ENCODE measurements around the gene PGLYRP1. TPM values are rescaled to one million over a fixed set of nuclear protein-coding genes. Genes with fewer than 3 reads are reported as not detected.

Gene PGLYRP1
- total and polyA plus RNA-seq, 7 donors = 0.08 to 0.76 TPM; not detected in 5

DNA sequence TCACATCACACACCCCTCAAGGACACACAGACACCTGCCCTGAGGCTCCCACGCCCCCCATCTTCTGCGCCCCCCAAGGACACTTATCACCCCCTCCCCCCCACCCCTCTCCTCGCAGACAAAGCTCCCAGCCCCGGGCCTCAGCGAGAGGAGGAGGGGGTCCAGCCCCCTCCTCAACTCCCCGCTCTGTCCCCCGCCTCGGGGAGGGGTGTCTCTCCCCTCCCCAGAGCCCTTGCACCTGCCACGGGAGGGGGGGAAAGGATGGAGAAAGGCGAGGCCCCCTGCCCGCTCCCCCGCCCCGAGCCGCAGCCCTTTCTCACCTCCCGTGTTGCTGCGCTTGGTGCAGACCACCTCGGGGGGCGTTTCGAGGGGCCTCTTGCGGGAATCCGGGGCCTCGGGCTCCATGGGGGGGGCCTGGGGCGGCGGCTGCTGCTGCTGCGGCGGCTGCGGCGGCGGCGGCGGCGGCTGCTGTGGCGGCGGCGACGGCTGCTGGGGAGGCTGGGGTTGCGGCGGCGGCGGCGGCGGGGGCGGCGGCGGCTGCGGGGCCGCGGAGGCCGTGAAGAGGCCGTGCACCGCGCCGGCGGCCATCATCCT is 49.8 kb downstream of the PGLYRP1 start:
- intact Hi-C loops (cut with DNase I) = no loop called here
- peaks cover 0 to 80% (median 19%) of the 10 kb centered on the region in 3 donors for H3K27me3 ChIP-seq (ENCODE audit: insufficient read depth in 3 of 3, low read length in 2 of 3)
- H3K36me3 ChIP-seq (ENCODE audit: insufficient read depth in 1 of 2, low read depth in 1 of 2) = no peaks in the 10 kb centered on the region
- WGBS, 3 donors = 0 to 3% (median 1%) methylated on average over 5 to 37 of the region's 54 CpGs
- ATAC-seq = no peak
- peak overlapping the region; percentile 52 for H3K4me3 ChIP-seq
- DNase-seq = no peak
- TF ChIP-seq, protein P1, sequence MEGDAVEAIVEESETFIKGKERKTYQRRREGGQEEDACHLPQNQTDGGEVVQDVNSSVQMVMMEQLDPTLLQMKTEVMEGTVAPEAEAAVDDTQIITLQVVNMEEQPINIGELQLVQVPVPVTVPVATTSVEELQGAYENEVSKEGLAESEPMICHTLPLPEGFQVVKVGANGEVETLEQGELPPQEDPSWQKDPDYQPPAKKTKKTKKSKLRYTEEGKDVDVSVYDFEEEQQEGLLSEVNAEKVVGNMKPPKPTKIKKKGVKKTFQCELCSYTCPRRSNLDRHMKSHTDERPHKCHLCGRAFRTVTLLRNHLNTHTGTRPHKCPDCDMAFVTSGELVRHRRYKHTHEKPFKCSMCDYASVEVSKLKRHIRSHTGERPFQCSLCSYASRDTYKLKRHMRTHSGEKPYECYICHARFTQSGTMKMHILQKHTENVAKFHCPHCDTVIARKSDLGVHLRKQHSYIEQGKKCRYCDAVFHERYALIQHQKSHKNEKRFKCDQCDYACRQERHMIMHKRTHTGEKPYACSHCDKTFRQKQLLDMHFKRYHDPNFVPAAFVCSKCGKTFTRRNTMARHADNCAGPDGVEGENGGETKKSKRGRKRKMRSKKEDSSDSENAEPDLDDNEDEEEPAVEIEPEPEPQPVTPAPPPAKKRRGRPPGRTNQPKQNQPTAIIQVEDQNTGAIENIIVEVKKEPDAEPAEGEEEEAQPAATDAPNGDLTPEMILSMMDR (IDR thresholded peaks at IDR 0.05) = no peak
- no peak overlapping the region for H3K27ac ChIP-seq
- H3K9me3 ChIP-seq = no peaks in the 10 kb centered on the region
- no peaks in the 10 kb centered on the region for H3K4me1 ChIP-seq

DNA sequence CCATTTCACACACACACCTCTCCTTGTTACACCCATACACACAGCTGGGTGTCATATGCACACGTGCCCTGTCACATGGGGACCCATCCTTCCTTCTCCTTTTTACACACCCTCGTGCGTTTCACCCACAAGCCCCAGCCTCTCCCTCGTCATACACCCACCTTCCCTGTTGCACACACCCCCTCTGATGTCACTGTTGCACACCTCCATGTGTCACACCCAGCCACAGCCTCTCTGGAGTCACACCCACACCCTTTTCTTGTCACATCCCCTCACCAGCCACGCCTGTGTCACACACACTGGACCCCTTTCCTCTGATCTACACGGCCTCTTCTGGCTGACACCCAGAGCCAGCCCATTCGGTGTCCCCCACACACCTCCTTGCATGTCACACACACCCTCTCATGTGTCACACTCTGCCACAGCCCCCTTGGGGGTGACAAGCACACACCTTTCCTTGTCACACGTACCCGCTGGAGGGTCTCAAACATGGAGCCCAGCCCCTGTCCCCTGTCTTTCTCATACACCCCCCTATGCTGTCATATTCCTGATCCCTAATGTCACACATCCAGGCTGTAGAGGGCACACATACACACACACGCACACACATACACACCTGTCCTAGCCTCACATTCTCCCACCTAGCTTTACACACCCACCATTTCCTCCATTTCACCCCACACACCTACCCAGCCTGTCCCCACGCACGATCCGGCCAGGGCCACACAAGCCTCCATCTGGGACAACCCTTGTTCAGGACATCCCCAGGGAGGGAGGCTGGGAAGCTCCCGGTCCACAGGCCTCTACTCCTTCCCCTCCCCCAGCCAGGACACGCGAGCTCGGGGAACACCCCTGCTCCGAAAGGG is 50.5 kb downstream of the PGLYRP1 start:
- intact Hi-C loops (cut with DNase I) = no loop called here
- no peaks in the 10 kb centered on the region for H3K4me1 ChIP-seq
- TF ChIP-seq, protein P1 (IDR thresholded peaks at IDR 0.05) = no peak
- H3K9me3 ChIP-seq = no peaks in the 10 kb centered on the region
- no peaks in the 10 kb centered on the region for H3K36me3 ChIP-seq (ENCODE audit: insufficient read depth in 1 of 2, low read depth in 1 of 2)
- peak overlapping the region; percentile 16 for H3K27ac ChIP-seq
- DNase-seq (no peak), ATAC-seq (peak in 2 of 4 donors; percentile 14 to 20)
- 12 to 15% (median 13%) methylated on average over 18 of the region's 18 CpGs for WGBS, 3 donors
- peak overlapping the region; percentile 52 for H3K4me3 ChIP-seq
- peaks cover 0 to 85% (median 19%) of the 10 kb centered on the region in 3 donors for H3K27me3 ChIP-seq (ENCODE audit: insufficient read depth in 3 of 3, low read length in 2 of 3)

DNA sequence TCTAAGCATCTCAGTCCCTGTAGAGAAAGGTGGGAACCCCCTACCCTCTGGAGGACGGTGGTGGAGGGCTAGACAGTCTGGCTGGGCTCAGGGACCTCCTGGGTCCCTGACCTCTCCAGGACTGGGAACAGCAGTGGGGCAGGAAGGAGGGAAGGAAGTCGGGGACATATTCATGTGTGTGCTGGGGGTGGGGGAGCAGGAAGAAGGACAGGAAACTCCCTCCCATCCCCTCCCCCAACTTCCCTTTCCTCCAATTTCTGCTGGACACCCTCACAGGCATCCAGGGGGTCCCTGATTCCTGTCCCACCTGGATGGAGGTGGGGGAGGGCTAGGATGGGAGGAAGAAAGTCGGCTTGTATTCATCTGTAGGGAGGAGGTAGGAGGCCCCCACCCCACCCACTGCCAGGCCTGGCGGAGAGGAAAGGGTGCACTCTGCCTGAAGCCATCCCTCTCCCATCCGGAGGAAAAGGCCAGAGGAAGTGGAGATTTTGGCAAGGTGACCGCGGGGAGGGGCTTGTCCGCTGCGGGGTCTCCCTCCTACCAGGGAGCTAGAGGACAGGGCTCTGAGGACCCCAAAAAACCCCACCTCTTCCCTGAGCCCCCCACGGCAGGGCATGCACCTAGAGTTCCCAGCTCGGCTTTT is 51.5 kb downstream of the PGLYRP1 start:
- peak overlapping the region; percentile 52 for H3K4me3 ChIP-seq
- 8 to 12% (median 12%) methylated on average over 8 to 11 of the region's 11 CpGs for WGBS, 3 donors
- peak in 1 of 4 donors; percentile 22 for ATAC-seq
- H3K27me3 ChIP-seq (ENCODE audit: insufficient read depth in 3 of 3, low read length in 2 of 3) = peaks cover 0 to 90% (median 19%) of the 10 kb centered on the region in 3 donors
- intact Hi-C loops (cut with DNase I) = no loop called here
- H3K27ac ChIP-seq = peak overlapping the region; percentile 16
- DNase-seq = no peak
- no peaks in the 10 kb centered on the region for H3K9me3 ChIP-seq
- no peaks in the 10 kb centered on the region for H3K4me1 ChIP-seq
- no peaks in the 10 kb centered on the region for H3K36me3 ChIP-seq (ENCODE audit: insufficient read depth in 1 of 2, low read depth in 1 of 2)
- TF ChIP-seq, protein P1 (IDR thresholded peaks at IDR 0.05) = no peak

DNA sequence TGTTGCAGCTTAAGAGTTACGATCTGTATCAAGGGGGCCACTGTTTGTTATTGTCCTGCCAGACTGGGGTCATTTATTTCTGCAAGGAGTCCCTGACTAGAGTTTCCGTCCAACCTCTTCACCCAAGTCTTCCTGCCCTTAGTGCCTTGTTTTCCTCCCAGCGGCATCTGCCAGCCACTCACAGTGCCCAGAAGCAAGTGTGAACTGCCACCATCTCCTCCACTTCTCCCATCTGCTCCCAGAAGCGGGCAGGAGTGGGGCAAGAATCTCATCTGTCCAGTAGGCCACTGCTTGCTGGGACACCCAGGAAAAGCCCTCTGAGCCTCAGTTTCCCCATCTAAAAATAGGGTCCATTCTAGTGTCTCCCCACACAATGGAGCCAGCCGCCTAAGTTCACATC is 53.2 kb downstream of the PGLYRP1 start:
- DNase-seq (no peak), ATAC-seq (no peak)
- TF ChIP-seq, protein P1 (IDR thresholded peaks at IDR 0.05) = no peak
- Histone ChIP-seq H3K9me3 (no peaks in the 10 kb centered on the region), H3K27me3 (ENCODE audit: insufficient read depth in 3 of 3, low read length in 2 of 3) (peaks cover 0 to 74% (median 17%) of the 10 kb centered on the region in 3 donors), H3K36me3 (ENCODE audit: insufficient read depth in 1 of 2, low read depth in 1 of 2) (no peaks in the 10 kb centered on the region), H3K4me3 (no peak overlapping the region), H3K4me1 (no peaks in the 10 kb centered on the region), H3K27ac (no peak overlapping the region)
- intact Hi-C loops (cut with DNase I) = no loop called here
- WGBS, 3 donors = 60 to 62% (median 60%) methylated on average over 5 of the region's 5 CpGs

Other genes starting within 250 kb of the PGLYRP1 start
- 100 to 1,000 TPM; 132 to 617 (median 337) TPM for gene DMPK, start 240.6 kb downstream of the PGLYRP1 start, total RNA-seq
- 10 to 100 TPM; 53.0 to 77.7 (median 77.0) TPM for gene DMPK, start 240.6 kb downstream of the PGLYRP1 start, polyA plus RNA-seq
- gene DMWD, start 230.2 kb downstream of the PGLYRP1 start, total RNA-seq = 100 to 1,000 TPM in 1 of 4 donors, 10 to 100 TPM in 3; 50.8 to 104 (median 66.9) TPM
- gene DMWD, start 230.2 kb downstream of the PGLYRP1 start, polyA plus RNA-seq = 10 to 100 TPM; 38.4 to 61.8 (median 48.2) TPM
- gene RSPH6A, start 207.7 kb downstream of the PGLYRP1 start, total RNA-seq = under 1 TPM in 2 of 4 donors, not detected in 2; 0.12 to 0.15 TPM
- gene RSPH6A, start 207.7 kb downstream of the PGLYRP1 start, polyA plus RNA-seq = under 1 TPM in 2 of 3 donors, not detected in 1; 0.03 to 0.05 TPM
- gene SYMPK, start 159.9 kb downstream of the PGLYRP1 start, total RNA-seq = 10 to 100 TPM; 47.6 to 80.3 (median 56.8) TPM
- 10 to 100 TPM; 27.6 to 37.3 (median 36.6) TPM for gene SYMPK, start 159.9 kb downstream of the PGLYRP1 start, polyA plus RNA-seq
- gene FOXA3, start 158.7 kb downstream of the PGLYRP1 start, total RNA-seq = not detected
- under 1 TPM; 0.05 to 0.35 (median 0.23) TPM for gene FOXA3, start 158.7 kb downstream of the PGLYRP1 start, polyA plus RNA-seq
- 10 to 100 TPM; 16.2 to 25.4 (median 21.1) TPM for gene IRF2BP1, start 136.9 kb downstream of the PGLYRP1 start, total RNA-seq
- 10 to 100 TPM; 12.6 to 17.6 (median 14.2) TPM for gene IRF2BP1, start 136.9 kb downstream of the PGLYRP1 start, polyA plus RNA-seq
- gene MYPOP, start 120.4 kb downstream of the PGLYRP1 start, total RNA-seq = 10 to 100 TPM; 11.3 to 14.8 (median 13.1) TPM
- gene MYPOP, start 120.4 kb downstream of the PGLYRP1 start, polyA plus RNA-seq = 10 to 100 TPM; 10.6 to 20.7 (median 11.0) TPM
- not detected for gene NANOS2, start 108.3 kb downstream of the PGLYRP1 start, total RNA-seq
- not detected for gene NANOS2, start 108.3 kb downstream of the PGLYRP1 start, polyA plus RNA-seq
- 1 to 10 TPM; 1.6 to 4.3 (median 2.7) TPM for gene NOVA2, start 49.2 kb downstream of the PGLYRP1 start, total RNA-seq
- under 1 TPM; 0.27 to 0.98 (median 0.60) TPM for gene NOVA2, start 49.2 kb downstream of the PGLYRP1 start, polyA plus RNA-seq
- gene CCDC61, start 27.6 kb downstream of the PGLYRP1 start, total RNA-seq = 1 to 10 TPM; 4.9 to 6.2 (median 5.5) TPM
- gene CCDC61, start 27.6 kb downstream of the PGLYRP1 start, polyA plus RNA-seq = 1 to 10 TPM; 2.9 to 5.3 (median 4.0) TPM
- not detected for gene IGFL4, start 17.9 kb upstream of the PGLYRP1 start, total RNA-seq
- gene IGFL4, start 17.9 kb upstream of the PGLYRP1 start, polyA plus RNA-seq = not detected
- not detected for gene IGFL3, start 101.6 kb upstream of the PGLYRP1 start, total RNA-seq
- gene IGFL3, start 101.6 kb upstream of the PGLYRP1 start, polyA plus RNA-seq = not detected
- gene IGFL2, start 125.2 kb upstream of the PGLYRP1 start, total RNA-seq = not detected
- not detected for gene IGFL2, start 125.2 kb upstream of the PGLYRP1 start, polyA plus RNA-seq
- not detected for gene IGFL1, start 206.7 kb upstream of the PGLYRP1 start, total RNA-seq
- not detected for gene IGFL1, start 206.7 kb upstream of the PGLYRP1 start, polyA plus RNA-seq

All from psoas muscle (tissue), 8 donors.